Endometrium (tissue), 2 donors: ENCODE measurements around the gene ELP4.

Experiments
- FAIRE-seq: peaks from 2 replicates; lab custom pipeline; 2012; peaks lifted over from hg19 to GRCh38; lab: Jason Lieb, UNC
- donor health status: control.
- donor health status: control.

ELP4 gene

DNA sequence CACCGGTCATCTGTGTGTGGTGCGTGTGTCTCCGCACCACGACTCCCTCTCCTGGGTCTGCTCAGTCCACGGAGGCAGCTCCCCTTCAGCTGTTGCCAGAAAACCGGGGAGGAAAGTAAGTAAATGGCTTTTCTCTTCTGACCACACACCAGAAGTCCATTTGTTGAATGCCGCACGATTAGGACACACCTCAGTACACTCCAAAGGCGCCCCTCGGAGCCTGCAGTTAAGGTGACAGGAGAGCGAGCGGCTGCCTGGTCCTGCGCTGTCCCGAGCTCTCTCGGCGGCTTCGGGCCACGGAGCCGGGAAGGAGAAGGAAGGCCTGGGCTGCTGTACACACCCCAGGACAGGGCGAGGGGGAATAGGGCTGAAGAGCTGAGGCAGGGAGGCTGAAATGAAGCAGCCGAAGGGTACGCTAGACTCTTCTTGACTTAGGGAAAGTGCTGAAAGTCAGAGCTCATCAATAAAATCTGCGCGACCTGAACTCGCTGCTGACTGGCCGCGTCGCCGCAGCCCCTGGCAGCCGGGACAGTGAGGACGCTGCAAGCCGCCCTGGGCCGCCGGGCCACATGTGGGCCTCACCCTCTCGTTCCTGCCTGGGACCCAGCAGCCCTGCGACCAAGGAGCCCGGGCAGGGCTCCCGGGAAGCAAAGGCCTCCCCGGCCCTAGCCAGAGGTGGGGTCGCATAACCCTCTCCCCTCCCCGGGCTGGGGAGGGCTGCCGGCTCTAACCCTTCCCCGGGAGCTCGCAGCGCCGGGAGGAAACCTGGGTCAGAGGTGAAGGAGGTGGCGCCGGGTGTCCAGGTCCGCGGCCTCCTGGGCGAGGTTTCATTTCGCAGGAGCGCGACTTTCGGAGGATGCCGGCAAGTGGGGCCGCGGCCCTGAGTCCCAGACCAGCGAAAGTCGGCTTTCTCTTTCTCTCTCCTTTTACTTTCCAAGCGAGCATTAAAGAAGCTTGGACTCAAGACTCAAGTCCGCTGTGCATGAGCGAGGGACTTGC, 303.1 kb downstream of the ELP4 start:
- FAIRE-seq: no peak

- no peak for FAIRE-seq
Observed at GRCh38 chr11:31813391-31814175, 304.0 kb downstream of the ELP4 start.

DNA sequence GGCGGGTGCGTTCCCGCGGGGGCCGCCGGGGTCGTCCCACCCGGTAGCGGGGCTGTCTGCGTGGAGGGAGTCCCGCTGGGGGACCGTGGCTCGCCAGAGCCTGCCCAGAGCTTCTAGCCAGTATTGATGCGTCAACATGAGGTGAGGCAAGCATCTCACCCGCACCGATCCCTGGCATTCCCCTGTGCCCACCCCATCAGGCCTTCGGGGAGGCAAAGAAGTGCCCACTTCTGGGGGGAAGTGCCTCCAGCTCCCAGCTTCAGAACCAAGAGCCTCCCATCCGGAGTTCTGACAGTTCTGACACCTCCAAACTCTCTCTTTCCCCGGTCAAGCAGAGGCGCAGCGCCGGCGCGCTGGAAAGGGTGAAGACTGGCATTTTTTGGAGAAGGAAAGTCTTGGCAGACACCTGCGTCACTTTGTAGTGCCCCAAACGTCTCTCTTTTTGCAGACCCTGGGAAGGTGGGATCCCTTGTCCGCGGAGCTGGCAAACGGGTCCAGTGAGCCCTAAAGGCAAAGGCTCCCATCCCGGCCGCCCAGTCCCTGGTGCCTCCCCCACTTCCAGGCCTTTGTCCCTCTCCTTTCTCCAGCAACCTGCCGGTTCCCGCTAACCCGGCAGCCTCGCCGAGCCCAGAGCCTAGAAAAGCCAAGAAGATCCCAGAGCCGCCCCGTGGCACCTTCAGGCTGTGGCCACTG, 304.8 kb downstream of the ELP4 start:
- no peak for FAIRE-seq

DNA sequence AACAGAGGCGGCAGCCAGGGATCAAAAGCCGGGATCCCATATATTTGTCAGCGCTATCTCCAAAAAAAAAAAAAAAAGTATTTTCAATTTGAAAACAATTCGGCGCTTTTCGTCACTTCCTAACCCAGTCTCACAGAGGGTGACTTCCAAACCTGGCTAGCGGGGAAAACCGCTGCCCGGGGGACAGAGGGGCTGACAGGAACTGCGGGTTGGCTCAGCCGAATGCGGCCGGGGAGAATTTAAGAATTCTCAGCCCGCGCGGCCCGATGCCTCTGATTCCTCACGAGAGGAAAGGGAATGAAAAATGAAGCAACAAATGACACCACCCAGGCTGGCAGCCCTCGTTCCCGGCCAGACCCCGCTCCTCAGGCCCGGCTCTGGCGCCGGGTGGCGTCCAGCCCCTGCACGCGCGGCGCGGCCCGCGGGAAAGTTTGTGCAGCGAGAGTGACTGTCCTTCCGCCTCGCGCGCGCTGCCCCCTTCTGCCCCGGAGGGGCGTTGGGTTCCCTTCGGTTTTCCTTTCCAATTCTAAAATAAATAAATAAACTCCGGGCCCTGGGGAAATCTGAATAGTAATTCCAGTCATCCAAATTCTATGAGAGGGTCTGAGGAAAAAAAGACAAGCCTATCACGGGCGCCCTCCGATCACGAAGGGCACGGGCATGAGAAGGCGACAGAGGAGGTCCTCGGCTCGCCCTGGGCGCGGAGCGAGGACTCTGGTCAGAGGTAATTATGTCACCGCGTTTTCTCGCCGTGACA, 306.3 kb downstream of the ELP4 start:
- FAIRE-seq: no peak

DNA sequence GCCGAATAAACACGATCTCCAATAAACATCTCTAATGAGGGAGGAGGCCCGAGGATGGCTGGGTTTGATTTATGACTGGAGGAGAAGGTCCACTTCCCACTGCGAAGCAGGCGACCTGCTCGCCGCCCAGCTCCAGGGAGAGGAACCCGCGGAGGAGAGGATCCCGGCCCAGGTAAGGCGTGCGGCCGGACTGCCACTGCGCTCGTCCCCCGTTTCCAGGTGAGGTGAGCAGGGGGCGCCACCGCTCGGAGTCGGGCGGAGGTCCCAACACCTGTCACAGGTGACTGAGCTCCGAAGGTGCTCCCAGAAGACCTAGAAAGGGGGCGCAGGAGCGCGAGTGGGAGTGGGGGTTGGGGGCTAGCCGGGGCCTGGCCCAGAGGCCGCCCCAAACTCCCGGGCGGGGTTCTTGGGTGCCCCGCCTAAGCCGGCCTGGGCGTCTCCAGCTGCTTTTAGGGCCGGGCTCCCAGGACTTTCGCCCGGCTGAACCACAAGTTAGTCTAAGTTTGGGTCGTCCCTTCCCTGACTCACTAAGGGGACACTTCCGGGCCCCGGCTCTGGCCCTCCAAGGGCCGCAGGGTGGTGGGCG, 307.0 kb downstream of the ELP4 start:
- FAIRE-seq: no peak

- no peak for FAIRE-seq
Observed at GRCh38 chr11:31817054-31817620, 307.6 kb downstream of the ELP4 start.

- no peak for FAIRE-seq
Observed at GRCh38 chr11:31817621-31818424, 308.3 kb downstream of the ELP4 start.

- FAIRE-seq: no peak
Observed at GRCh38 chr11:31818425-31818755, 308.8 kb downstream of the ELP4 start.

- FAIRE-seq: no peak
Observed at GRCh38 chr11:31818874-31819331, 309.3 kb downstream of the ELP4 start.

- no peak for FAIRE-seq
Observed at GRCh38 chr11:31819621-31820437, 310.3 kb downstream of the ELP4 start.

GRCh38 chr11:31820438-31820818, 310.9 kb downstream of the ELP4 start:
- no peak for FAIRE-seq

- FAIRE-seq: no peak
Observed at GRCh38 chr11:31821235-31821764, 311.7 kb downstream of the ELP4 start.

DNA sequence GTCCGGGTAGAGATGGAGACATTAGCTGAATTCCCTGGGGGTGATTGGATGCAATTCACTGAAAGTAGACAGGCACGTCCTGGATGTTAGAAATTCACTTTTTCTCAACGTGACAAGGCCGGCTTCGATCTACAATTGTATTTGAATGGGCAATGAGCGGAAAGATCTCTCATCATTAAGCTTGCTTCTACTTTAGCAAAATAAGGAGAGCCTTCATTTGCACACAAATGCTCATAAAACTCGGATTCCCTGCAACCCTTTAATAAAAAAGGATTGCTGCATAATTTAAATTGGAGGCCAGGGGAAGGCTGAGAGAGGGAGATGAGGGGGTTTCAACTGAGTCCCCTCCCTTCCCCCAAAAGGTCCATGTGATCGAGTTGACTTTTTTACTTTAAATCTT, 312.2 kb downstream of the ELP4 start:
- no peak for FAIRE-seq

GRCh38 chr11:31822175-31822926, 312.8 kb downstream of the ELP4 start:
- no peak for FAIRE-seq

- FAIRE-seq: no peak
Observed at GRCh38 chr11:31822927-31823643, 313.5 kb downstream of the ELP4 start.

- FAIRE-seq: no peak
Observed at GRCh38 chr11:31823644-31824331, 314.2 kb downstream of the ELP4 start.

DNA sequence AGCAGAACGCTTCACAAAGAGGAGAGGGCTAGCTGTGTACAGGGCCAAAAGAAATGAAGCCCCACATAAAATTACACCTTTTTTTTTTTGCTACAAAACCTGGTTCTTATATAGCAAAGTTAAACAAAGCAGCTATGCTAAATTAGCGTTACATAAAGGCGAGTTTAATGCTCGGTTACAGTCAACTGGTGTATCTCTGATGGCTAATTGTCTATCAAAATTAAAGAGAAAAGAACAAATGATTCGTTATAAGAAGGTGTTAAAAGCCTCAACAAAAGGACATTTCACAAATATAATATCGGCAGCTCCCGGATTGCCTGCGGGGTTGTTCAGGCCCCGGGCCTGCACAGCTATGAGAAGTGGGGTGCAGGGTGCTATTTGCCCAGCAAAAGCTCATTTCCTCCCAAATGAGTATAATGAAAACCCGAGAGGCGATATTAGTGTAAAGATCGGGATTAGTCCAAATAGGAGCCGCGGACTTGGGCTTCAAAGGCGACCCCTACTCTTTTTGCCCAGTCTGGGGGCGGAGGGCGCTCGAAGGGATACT, 314.8 kb downstream of the ELP4 start:
- FAIRE-seq: no peak
